ENCODE measurements around the gene ICAM2. TPM values are rescaled to one million over a fixed set of nuclear protein-coding genes. Genes with fewer than 3 reads are reported as not detected.
A peak's percentile ranks its signal among the peaks of the same experiment; 100 is the strongest.

Gene ICAM2
- total RNA-seq, 1 donor from 2014 or later = 212 TPM

DNA sequence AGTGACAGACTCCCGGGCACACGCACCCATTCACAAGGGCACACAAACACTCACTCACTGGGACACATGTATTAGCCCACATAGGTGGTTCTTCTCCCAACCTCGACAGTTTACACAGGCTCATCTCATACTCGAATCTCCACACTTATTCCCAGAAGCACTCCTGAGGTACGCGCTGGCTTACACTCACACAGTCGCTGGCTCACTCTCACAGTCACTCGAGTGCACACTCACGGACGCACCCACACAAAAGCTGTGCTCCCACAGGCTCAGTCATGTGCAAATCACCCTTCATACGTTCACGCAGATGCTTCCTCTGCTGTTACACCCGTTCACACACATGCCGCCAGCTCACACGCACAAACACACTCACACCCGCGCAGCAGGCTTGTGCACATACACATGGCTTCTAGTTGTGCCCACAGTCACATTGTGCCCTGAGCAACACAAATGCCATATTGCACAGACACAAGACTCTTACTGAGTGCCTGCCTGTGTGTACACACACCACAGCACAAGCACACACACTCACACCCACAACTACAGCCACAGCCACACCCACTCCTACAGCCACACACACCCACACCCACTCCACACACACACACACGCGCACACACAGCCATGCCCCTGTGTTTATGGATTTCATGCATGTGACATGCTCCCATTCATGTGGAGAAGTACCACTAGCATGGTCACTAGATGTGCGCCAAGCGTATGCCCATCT is 30.6 kb downstream of the ICAM2 start:
- H3K27me3 ChIP-seq = no peaks in the 10 kb centered on the region
- intact Hi-C loops (cut with DNase I) = no loop called here
- no peak for DNase-seq (ENCODE audit: low spot score in 2 of 2)
- H3K4me3 ChIP-seq = no peak overlapping the region
- no peaks in the 10 kb centered on the region for H3K36me3 ChIP-seq
- no peaks in the 10 kb centered on the region for H3K9me3 ChIP-seq
- peaks cover 9 to 19% of the 10 kb centered on the region in 2 donors for H3K4me1 ChIP-seq
- no peak overlapping the region for H3K27ac ChIP-seq
- TF ChIP-seq, protein P1, sequence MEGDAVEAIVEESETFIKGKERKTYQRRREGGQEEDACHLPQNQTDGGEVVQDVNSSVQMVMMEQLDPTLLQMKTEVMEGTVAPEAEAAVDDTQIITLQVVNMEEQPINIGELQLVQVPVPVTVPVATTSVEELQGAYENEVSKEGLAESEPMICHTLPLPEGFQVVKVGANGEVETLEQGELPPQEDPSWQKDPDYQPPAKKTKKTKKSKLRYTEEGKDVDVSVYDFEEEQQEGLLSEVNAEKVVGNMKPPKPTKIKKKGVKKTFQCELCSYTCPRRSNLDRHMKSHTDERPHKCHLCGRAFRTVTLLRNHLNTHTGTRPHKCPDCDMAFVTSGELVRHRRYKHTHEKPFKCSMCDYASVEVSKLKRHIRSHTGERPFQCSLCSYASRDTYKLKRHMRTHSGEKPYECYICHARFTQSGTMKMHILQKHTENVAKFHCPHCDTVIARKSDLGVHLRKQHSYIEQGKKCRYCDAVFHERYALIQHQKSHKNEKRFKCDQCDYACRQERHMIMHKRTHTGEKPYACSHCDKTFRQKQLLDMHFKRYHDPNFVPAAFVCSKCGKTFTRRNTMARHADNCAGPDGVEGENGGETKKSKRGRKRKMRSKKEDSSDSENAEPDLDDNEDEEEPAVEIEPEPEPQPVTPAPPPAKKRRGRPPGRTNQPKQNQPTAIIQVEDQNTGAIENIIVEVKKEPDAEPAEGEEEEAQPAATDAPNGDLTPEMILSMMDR (IDR thresholded peaks at IDR 0.05) = no peak

DNA sequence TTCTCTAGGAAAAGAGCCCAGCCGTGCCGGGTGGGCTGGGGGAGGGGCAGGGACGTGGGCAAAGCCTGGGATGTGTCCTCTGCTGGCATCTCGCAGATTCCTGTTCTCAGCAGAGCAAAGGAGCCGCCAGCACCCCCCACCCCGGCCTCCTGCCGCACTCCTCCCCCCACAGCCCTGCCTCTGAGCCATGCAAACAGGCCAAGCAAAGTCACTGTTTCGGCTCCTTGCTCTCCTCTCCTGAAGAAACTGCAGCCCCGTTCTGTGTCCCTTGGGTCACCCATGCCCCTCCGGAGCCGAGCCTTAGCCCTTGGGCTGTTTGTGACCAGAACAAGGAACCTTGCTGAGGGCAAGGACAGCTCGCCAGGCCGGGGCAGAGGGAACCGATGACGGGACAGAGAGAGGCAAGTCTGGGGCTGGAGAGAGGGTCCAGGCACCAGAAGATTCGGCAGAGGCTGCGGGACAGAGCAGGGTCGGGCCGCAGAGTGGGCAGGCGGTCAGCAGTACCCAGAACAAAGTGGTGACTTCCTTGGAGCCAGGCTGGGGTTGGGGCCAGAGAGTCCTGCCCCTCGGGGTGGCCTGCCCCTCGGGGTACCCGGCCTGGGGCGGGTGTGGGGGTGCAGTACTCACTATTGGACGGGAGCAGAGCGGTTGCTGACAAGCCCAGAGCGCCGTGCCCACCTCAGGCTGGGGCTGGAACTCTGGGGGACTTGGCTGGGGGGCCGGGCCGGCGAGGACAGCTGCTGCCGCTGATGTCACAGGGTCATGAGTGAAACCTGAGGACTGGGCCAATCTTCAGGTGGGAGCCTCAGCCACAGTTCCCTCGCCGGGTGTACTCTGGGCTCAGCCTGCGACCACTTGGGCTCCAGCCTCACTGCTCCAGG is 31.5 kb downstream of the ICAM2 start:
- peaks cover 14 to 27% of the 10 kb centered on the region in 2 donors for H3K4me1 ChIP-seq
- H3K27ac ChIP-seq = no peak overlapping the region
- no peaks in the 10 kb centered on the region for H3K9me3 ChIP-seq
- intact Hi-C loops (cut with DNase I) = no loop called here
- H3K27me3 ChIP-seq = no peaks in the 10 kb centered on the region
- TF ChIP-seq, protein P1 (IDR thresholded peaks at IDR 0.05) = no peak
- DNase-seq (ENCODE audit: low spot score in 2 of 2) = no peak
- no peaks in the 10 kb centered on the region for H3K36me3 ChIP-seq
- H3K4me3 ChIP-seq = peak overlapping the region in 1 of 2 donors; percentile 5

- peaks cover 20 to 34% of the 10 kb centered on the region in 2 donors for H3K4me1 ChIP-seq
- TF ChIP-seq, protein P1 (IDR thresholded peaks at IDR 0.05) = no peak
- intact Hi-C loops (cut with DNase I) = no loop called here
- H3K27me3 ChIP-seq = no peaks in the 10 kb centered on the region
- no peak for DNase-seq (ENCODE audit: low spot score in 2 of 2)
- H3K9me3 ChIP-seq = no peaks in the 10 kb centered on the region
- H3K27ac ChIP-seq = no peak overlapping the region
- no peak overlapping the region for H3K4me3 ChIP-seq
- H3K36me3 ChIP-seq = no peaks in the 10 kb centered on the region
Observed at GRCh38 chr17:63988127-63988478, 32.3 kb downstream of the ICAM2 start.

DNA sequence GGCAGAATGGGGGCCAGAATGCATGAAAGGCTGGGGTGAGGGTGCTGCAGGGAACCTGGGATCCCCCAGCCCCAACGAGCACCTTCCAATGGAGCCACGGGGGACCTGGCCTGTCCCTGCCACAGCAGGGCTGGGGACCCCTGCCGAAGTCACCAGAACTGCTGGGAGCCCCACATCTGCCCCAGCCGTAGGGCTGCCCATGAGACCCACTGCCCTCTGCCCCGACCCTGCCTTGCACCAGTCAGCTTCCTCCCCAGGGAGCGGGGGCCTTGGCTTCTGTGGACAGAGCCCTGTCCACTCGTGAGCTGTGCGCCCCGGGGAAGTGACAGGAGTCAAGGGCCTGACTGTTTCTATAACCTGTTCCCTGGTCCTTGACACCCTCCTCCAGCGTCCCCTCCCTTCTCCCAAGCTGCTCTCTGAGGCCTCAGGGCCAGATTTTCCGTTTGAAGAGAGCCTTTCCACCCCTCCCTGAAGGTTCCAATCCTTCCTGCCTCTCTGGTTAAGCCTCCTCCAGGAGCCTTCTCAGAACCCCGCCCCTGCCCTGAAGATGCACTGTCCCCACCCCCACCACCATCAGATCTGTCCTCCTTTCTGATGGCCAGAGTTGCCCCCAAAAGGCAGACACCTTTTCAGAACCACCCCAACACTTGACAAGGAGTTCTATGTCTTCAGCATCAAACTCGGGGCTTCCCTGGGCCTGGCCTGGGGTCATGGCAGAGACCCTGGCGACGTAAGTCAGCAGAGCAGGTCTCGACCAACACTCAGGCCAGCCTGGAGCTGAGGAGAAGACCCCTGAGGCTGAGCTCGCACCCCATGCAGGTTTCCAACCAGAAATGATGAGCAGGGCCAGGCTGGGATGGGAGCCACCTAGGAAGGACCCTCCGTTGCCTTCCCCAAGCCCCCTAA is 33.0 kb downstream of the ICAM2 start:
- intact Hi-C loops (cut with DNase I) = no loop called here
- H3K4me1 ChIP-seq = peaks cover 20 to 37% of the 10 kb centered on the region in 2 donors
- TF ChIP-seq, protein P1 (IDR thresholded peaks at IDR 0.05) = no peak
- DNase-seq (ENCODE audit: low spot score in 2 of 2) = no peak
- no peaks in the 10 kb centered on the region for H3K9me3 ChIP-seq
- no peaks in the 10 kb centered on the region for H3K27me3 ChIP-seq
- H3K27ac ChIP-seq = no peak overlapping the region
- no peak overlapping the region for H3K4me3 ChIP-seq
- no peaks in the 10 kb centered on the region for H3K36me3 ChIP-seq

DNA sequence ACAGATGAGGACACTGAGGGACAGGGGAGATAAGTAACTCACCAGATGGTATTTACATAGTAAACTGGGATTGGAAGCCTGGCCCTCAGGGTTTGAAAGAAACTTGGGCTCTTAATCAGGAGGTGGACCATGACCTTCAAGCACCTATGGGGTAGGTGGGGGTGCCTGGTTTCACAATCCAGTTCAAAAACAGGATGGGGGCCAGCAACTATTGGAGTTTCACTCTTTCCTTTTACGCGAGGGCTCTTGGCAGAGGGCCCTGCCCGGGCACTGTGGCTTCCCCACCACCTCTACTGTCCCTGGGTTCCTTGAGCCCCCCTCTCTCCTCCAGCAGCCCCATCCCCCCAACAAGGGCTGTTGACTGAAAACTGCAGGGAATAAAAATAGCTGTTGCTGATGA is 33.6 kb downstream of the ICAM2 start:
- intact Hi-C loops (cut with DNase I) = no loop called here
- no peak for DNase-seq (ENCODE audit: low spot score in 2 of 2)
- no peak overlapping the region for H3K27ac ChIP-seq

More for the DNA sequence above, 33.6 kb downstream of the ICAM2 start:
- Histone ChIP-seq H3K4me3 (no peak overlapping the region), H3K27me3 (no peaks in the 10 kb centered on the region), H3K36me3 (no peaks in the 10 kb centered on the region), H3K4me1 (peaks cover 20 to 37% of the 10 kb centered on the region in 2 donors), H3K9me3 (peaks cover 0 to 3% of the 10 kb centered on the region in 2 donors)
- TF ChIP-seq, protein P1 (IDR thresholded peaks at IDR 0.05) = no peak
